GM23338 (cell line): Measurements from ENCODE around the gene DRD2. TPM values are rescaled to one million over a fixed set of nuclear protein-coding genes. Genes with fewer than 3 reads are reported as not detected.

Experiments used
- ATAC-seq: fragments of 200-7000 bp; cut with Tn5 transposase; 3 replicates; pipeline ENCODE4 v1.9.1; 2020
- DNase-seq: peaks from one replicate; pipeline ENCODE4 v3.0.0-alpha.2; 2015; ENCODE audit warnings: low spot score
- H2AFZ ChIP-seq: fragments of 200-600 bp; sonication (generic); 2 replicates; pipeline ENCODE4 v1.8.0; 2016; ENCODE audit warnings: antibody characterized with exemption, mild to moderate bottlenecking, moderate library complexity
- H3F3A ChIP-seq: fragments of 200-600 bp; sonication (generic); replicated peaks from 2 replicates; pipeline ENCODE4 v1.8.0; 2017; ENCODE audit warnings: antibody characterized with exemption, mixed run types, low read depth
- H3K27ac ChIP-seq: fragments of 200-600 bp; sonication (generic); 2 replicates; pipeline ENCODE4 v1.6.1; 2016; ENCODE audit warnings: low read depth
- H3K27me3 ChIP-seq: fragments of 200-600 bp; sonication (generic); 2 replicates; pipeline ENCODE4 v1.8.0; 2016; ENCODE audit warnings: mild to moderate bottlenecking, mixed run types, moderate library complexity; ENCODE audit not compliant: insufficient read depth
- H3K36me3 ChIP-seq: fragments of 200-600 bp; sonication (generic); 2 replicates; pipeline ENCODE4 v1.8.0; 2016; ENCODE audit warnings: mild to moderate bottlenecking; ENCODE audit not compliant: insufficient read depth
- H3K4me1 ChIP-seq: fragments of 200-600 bp; sonication (generic); 2 replicates; pipeline ENCODE4 v1.8.0; 2016; ENCODE audit warnings: mild to moderate bottlenecking, moderate library complexity; ENCODE audit not compliant: insufficient read depth
- H3K4me2 ChIP-seq: fragments of 200-600 bp; sonication (generic); 2 replicates; pipeline ENCODE4 v1.7.1; 2017; ENCODE audit warnings: mixed run types
- H3K4me3 ChIP-seq: fragments of 200-600 bp; sonication (generic); 2 replicates; pipeline ENCODE4 v1.6.1; 2016; ENCODE audit warnings: mixed run types
- H3K79me2 ChIP-seq: fragments of 200-600 bp; sonication (generic); replicated peaks from 2 replicates; pipeline ENCODE4 v1.8.0; 2017; ENCODE audit warnings: mild to moderate bottlenecking; ENCODE audit not compliant: insufficient read depth
- H3K9me2 ChIP-seq: fragments of 200-600 bp; sonication (generic); 2 replicates; pipeline ENCODE4 v1.8.0; 2017; ENCODE audit not compliant: insufficient read depth
- H4K20me1 ChIP-seq: fragments of 200-600 bp; sonication (generic); replicated peaks from 2 replicates; pipeline ENCODE4 v1.8.0; 2017; ENCODE audit warnings: mild to moderate bottlenecking; ENCODE audit not compliant: insufficient read depth
- H3K27ac Mint-ChIP-seq: 2 replicates; pipeline ENCODE4 v1.8.0; 2020; ENCODE audit warnings: inconsistent platforms, mild to moderate bottlenecking, moderate library complexity, mixed read lengths
- H3K27me3 Mint-ChIP-seq: 3 replicates; pipeline ENCODE4 v1.8.0; 2022; ENCODE audit warnings: low read depth, mild to moderate bottlenecking, moderate library complexity, mixed read lengths, inconsistent platforms; ENCODE audit not compliant: insufficient read depth, poor library complexity
- H3K36me3 Mint-ChIP-seq: 3 replicates; pipeline ENCODE4 v1.8.0; 2021; ENCODE audit warnings: low read depth, mild to moderate bottlenecking, inconsistent platforms, moderate library complexity, mixed read lengths
- H3K4me1 Mint-ChIP-seq: 3 replicates; pipeline ENCODE4 v1.8.0; 2020; ENCODE audit warnings: mild to moderate bottlenecking, inconsistent platforms, mixed read lengths
- H3K4me3 Mint-ChIP-seq: 3 replicates; pipeline ENCODE4 v1.8.0; 2021; ENCODE audit warnings: moderate library complexity, mild to moderate bottlenecking, inconsistent platforms, mixed read lengths
- H3K9me3 Mint-ChIP-seq: 3 replicates; pipeline ENCODE4 v1.8.0; 2020; ENCODE audit warnings: moderate library complexity, mild to moderate bottlenecking, inconsistent platforms, mixed read lengths
- CREB1 ChIP-seq: fragments of 250-450 bp; sonication (Bioruptor Pico); IDR thresholded peaks from 2 replicates; pipeline ENCODE4 v1.5.0; 2020; ENCODE audit warnings: low read depth, mild to moderate bottlenecking, moderate library complexity
- EZH2 ChIP-seq: fragments of 200-600 bp; sonication (generic); IDR thresholded peaks from one replicate; pipeline ENCODE4 v1.8.0; 2017; ENCODE audit warnings: antibody characterized with exemption, mild to moderate bottlenecking, low read depth; ENCODE audit not compliant: unreplicated experiment
- EZH2phosphoT487 ChIP-seq: fragments of 200-600 bp; sonication (generic); IDR thresholded peaks from one replicate; pipeline ENCODE4 v1.8.1; 2018; ENCODE audit warnings: antibody characterized with exemption; ENCODE audit not compliant: unreplicated experiment
- JUNB ChIP-seq: IDR thresholded peaks from one replicate; pipeline ENCODE4 v1.6.1; 2016; ENCODE audit warnings: antibody characterized with exemption; ENCODE audit not compliant: unreplicated experiment
- NANOG ChIP-seq: IDR thresholded peaks from 2 replicates; pipeline ENCODE4 v1.6.1; 2016; ENCODE audit warnings: antibody characterized with exemption, borderline replicate concordance
- POLR2AphosphoS5 ChIP-seq: IDR thresholded peaks from 2 replicates; pipeline ENCODE4 v1.6.1; 2016; ENCODE audit warnings: antibody characterized with exemption, low read depth
- STAT1 ChIP-seq: IDR thresholded peaks from one replicate; pipeline ENCODE4 v1.6.1; 2016; ENCODE audit warnings: antibody characterized with exemption; ENCODE audit not compliant: unreplicated experiment
- ZNF114 ChIP-seq: fragments of 250-450 bp; sonication (Bioruptor Pico); IDR thresholded peaks from 2 replicates; pipeline ENCODE4 v1.5.0; 2020; ENCODE audit warnings: mild to moderate bottlenecking, moderate library complexity
- ZNF331 ChIP-seq: fragments of 250-450 bp; sonication (Bioruptor Pico); IDR thresholded peaks from 2 replicates; pipeline ENCODE4 v1.5.0; 2020; ENCODE audit warnings: low read depth, mild to moderate bottlenecking, moderate library complexity
- polyA plus RNA-seq: library from polyadenylated mRNA; unstranded; fragments of >200 nt; fragmentation: Nextera tagmentation; extraction: Ambion mirVana; gene quantifications from 2 replicates; pipeline ENCODE4 v1.2.1, GENCODE V29; 2016
- total RNA-seq: library from RNA; depleted of rRNA; stranded (reverse); fragments of >200 nt; shearing (Covaris generic); gene quantifications from 2 replicates; pipeline ENCODE4 v1.2.3, GENCODE V29; 2014
- TF ChIP-seq, protein P1 (sequence below): IDR thresholded peaks from one replicate; pipeline ENCODE4 v1.6.1; 2018; ENCODE audit warnings: antibody characterized with exemption; ENCODE audit not compliant: unreplicated experiment
- TF ChIP-seq, protein P2 (sequence below): fragments of 250-450 bp; sonication (Bioruptor Pico); IDR thresholded peaks from 2 replicates; pipeline ENCODE4 v1.5.0; 2020; ENCODE audit warnings: mild to moderate bottlenecking, moderate library complexity
- TF ChIP-seq, protein P3 (sequence below): IDR thresholded peaks from 2 replicates; pipeline ENCODE4 v1.6.1; 2016; ENCODE audit warnings: antibody characterized with exemption
- TF ChIP-seq, protein P4 (sequence below), 2 experiments: fragments of 200-600 bp in 1 of 2; sonication (generic) in 1 of 2; conservative IDR thresholded peaks; 2 replicates each; pipeline versions ENCODE4 v1.5.1 to v1.6.1; 2016 to 2017; ENCODE audit warnings: antibody characterized with exemption in 2 of 2, low read depth in 2 of 2, mild to moderate bottlenecking in 2 of 2, moderate library complexity in 1 of 2

DRD2 gene
- total and polyA plus RNA-seq, 2 experiments from 2014 or later: 0.21 to 0.66 TPM

DNA sequence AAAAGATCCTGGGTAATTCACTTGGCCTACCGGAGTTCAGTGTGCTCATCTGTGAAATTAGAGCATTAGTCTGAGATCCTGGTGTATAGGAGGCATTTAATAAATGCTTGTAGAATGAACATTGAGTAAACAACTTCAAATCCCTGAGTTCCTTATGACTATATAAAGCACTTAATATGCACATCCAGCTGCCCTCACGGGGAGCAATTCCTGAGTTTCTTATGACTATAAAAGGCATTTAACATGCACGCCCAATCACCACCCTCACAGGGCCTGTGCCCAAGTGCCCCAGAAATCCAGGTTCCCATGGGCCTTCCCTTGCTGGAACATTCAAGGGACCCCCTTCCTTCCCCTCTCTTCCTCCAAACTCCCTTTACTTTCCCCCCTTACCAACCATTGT lies 13.6 kb downstream of the DRD2 start:
- Histone ChIP-seq H3K9me2 (no peaks in the 10 kb centered on the region), H2AFZ (no peak overlapping the region), H3K36me3 (no peaks in the 10 kb centered on the region), H3K4me3 (no peak overlapping the region), H3K4me1 (peaks cover 16% of the 10 kb centered on the region), H3F3A (no peaks in the 10 kb centered on the region), H3K27ac (no peak overlapping the region), H4K20me1 (no peaks in the 10 kb centered on the region), H3K27me3 (no peaks in the 10 kb centered on the region), H3K79me2 (no peaks in the 10 kb centered on the region), H3K4me2 (no peak overlapping the region)
- H3K36me3 Mint-ChIP-seq: no peaks in the 10 kb centered on the region
- ATAC-seq (no peak), DNase-seq (no peak)
- peaks cover 9% of the 10 kb centered on the region for H3K27me3 Mint-ChIP-seq
- H3K9me3 Mint-ChIP-seq: no peaks in the 10 kb centered on the region
- no peak overlapping the region for H3K27ac Mint-ChIP-seq
- H3K4me3 Mint-ChIP-seq: no peak overlapping the region
- no peak for TF ChIP-seq CREB1 (CRISPR knock-in tag)
- TF ChIP-seq STAT1: no peak
- no peak for TF ChIP-seq EZH2
- no peak for TF ChIP-seq ZNF114
- no peak for TF ChIP-seq POLR2AphosphoS5
- TF ChIP-seq NANOG: no peak
- TF ChIP-seq, protein P1, sequence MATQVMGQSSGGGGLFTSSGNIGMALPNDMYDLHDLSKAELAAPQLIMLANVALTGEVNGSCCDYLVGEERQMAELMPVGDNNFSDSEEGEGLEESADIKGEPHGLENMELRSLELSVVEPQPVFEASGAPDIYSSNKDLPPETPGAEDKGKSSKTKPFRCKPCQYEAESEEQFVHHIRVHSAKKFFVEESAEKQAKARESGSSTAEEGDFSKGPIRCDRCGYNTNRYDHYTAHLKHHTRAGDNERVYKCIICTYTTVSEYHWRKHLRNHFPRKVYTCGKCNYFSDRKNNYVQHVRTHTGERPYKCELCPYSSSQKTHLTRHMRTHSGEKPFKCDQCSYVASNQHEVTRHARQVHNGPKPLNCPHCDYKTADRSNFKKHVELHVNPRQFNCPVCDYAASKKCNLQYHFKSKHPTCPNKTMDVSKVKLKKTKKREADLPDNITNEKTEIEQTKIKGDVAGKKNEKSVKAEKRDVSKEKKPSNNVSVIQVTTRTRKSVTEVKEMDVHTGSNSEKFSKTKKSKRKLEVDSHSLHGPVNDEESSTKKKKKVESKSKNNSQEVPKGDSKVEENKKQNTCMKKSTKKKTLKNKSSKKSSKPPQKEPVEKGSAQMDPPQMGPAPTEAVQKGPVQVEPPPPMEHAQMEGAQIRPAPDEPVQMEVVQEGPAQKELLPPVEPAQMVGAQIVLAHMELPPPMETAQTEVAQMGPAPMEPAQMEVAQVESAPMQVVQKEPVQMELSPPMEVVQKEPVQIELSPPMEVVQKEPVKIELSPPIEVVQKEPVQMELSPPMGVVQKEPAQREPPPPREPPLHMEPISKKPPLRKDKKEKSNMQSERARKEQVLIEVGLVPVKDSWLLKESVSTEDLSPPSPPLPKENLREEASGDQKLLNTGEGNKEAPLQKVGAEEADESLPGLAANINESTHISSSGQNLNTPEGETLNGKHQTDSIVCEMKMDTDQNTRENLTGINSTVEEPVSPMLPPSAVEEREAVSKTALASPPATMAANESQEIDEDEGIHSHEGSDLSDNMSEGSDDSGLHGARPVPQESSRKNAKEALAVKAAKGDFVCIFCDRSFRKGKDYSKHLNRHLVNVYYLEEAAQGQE: no peak
- TF ChIP-seq, protein P2, sequence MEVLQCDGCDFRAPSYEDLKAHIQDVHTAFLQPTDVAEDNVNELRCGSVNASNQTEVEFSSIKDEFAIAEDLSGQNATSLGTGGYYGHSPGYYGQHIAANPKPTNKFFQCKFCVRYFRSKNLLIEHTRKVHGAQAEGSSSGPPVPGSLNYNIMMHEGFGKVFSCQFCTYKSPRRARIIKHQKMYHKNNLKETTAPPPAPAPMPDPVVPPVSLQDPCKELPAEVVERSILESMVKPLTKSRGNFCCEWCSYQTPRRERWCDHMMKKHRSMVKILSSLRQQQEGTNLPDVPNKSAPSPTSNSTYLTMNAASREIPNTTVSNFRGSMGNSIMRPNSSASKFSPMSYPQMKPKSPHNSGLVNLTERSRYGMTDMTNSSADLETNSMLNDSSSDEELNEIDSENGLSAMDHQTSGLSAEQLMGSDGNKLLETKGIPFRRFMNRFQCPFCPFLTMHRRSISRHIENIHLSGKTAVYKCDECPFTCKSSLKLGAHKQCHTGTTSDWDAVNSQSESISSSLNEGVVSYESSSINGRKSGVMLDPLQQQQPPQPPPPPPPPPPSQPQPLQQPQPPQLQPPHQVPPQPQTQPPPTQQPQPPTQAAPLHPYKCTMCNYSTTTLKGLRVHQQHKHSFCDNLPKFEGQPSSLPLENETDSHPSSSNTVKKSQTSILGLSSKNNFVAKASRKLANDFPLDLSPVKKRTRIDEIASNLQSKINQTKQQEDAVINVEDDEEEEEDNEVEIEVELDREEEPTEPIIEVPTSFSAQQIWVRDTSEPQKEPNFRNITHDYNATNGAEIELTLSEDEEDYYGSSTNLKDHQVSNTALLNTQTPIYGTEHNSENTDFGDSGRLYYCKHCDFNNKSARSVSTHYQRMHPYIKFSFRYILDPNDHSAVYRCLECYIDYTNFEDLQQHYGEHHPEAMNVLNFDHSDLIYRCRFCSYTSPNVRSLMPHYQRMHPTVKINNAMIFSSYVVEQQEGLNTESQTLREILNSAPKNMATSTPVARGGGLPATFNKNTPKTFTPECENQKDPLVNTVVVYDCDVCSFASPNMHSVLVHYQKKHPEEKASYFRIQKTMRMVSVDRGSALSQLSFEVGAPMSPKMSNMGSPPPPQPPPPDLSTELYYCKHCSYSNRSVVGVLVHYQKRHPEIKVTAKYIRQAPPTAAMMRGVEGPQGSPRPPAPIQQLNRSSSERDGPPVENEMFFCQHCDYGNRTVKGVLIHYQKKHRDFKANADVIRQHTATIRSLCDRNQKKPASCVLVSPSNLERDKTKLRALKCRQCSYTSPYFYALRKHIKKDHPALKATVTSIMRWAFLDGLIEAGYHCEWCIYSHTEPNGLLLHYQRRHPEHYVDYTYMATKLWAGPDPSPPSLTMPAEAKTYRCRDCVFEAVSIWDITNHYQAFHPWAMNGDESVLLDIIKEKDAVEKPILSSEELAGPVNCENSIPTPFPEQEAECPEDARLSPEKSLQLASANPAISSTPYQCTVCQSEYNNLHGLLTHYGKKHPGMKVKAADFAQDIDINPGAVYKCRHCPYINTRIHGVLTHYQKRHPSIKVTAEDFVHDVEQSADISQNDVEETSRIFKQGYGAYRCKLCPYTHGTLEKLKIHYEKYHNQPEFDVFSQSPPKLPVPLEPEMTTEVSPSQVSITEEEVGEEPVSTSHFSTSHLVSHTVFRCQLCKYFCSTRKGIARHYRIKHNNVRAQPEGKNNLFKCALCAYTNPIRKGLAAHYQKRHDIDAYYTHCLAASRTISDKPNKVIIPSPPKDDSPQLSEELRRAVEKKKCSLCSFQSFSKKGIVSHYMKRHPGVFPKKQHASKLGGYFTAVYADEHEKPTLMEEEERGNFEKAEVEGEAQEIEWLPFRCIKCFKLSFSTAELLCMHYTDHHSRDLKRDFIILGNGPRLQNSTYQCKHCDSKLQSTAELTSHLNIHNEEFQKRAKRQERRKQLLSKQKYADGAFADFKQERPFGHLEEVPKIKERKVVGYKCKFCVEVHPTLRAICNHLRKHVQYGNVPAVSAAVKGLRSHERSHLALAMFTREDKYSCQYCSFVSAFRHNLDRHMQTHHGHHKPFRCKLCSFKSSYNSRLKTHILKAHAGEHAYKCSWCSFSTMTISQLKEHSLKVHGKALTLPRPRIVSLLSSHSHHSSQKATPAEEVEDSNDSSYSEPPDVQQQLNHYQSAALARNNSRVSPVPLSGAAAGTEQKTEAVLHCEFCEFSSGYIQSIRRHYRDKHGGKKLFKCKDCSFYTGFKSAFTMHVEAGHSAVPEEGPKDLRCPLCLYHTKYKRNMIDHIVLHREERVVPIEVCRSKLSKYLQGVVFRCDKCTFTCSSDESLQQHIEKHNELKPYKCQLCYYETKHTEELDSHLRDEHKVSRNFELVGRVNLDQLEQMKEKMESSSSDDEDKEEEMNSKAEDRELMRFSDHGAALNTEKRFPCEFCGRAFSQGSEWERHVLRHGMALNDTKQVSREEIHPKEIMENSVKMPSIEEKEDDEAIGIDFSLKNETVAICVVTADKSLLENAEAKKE: no peak
- TF ChIP-seq, protein P3, sequence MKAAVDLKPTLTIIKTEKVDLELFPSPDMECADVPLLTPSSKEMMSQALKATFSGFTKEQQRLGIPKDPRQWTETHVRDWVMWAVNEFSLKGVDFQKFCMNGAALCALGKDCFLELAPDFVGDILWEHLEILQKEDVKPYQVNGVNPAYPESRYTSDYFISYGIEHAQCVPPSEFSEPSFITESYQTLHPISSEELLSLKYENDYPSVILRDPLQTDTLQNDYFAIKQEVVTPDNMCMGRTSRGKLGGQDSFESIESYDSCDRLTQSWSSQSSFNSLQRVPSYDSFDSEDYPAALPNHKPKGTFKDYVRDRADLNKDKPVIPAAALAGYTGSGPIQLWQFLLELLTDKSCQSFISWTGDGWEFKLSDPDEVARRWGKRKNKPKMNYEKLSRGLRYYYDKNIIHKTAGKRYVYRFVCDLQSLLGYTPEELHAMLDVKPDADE: no peak
- TF ChIP-seq, protein P4, sequence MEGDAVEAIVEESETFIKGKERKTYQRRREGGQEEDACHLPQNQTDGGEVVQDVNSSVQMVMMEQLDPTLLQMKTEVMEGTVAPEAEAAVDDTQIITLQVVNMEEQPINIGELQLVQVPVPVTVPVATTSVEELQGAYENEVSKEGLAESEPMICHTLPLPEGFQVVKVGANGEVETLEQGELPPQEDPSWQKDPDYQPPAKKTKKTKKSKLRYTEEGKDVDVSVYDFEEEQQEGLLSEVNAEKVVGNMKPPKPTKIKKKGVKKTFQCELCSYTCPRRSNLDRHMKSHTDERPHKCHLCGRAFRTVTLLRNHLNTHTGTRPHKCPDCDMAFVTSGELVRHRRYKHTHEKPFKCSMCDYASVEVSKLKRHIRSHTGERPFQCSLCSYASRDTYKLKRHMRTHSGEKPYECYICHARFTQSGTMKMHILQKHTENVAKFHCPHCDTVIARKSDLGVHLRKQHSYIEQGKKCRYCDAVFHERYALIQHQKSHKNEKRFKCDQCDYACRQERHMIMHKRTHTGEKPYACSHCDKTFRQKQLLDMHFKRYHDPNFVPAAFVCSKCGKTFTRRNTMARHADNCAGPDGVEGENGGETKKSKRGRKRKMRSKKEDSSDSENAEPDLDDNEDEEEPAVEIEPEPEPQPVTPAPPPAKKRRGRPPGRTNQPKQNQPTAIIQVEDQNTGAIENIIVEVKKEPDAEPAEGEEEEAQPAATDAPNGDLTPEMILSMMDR (conservative IDR thresholded peaks at IDR 0.05; ENCODE audit: low read depth in 2 of 2): no peak
- no peak for TF ChIP-seq ZNF331 (CRISPR knock-in tag)
- TF ChIP-seq JUNB: no peak
- TF ChIP-seq EZH2phosphoT487: no peak
- peaks cover 15% of the 10 kb centered on the region for H3K4me1 Mint-ChIP-seq
